Activated naive CD4-positive, alpha-beta T cell treated with anti-CD3 and anti-CD28 coated beads, Interleukin-2, amount 50 U/mL, for 72 hours (primary cell): Measurements from ENCODE around the gene TFF2. TPM values are rescaled to one million over a fixed set of nuclear protein-coding genes. Genes with fewer than 3 reads are reported as not detected.

Experiments used
- ATAC-seq, 2 donors: fragments of 150-1000 bp; cut with Tn5 transposase; 2 replicates each; pipeline ENCODE4 v1.10.0; 2021; ENCODE audit warnings: mild to moderate bottlenecking in 2 of 2, moderate library complexity in 2 of 2
- DNase-seq, 2 donors: peaks; one replicate each; pipeline ENCODE4 v3.0.0; 2021 to 2022; ENCODE audit warnings: low spot score in 2 of 2
- H3K27ac Mint-ChIP-seq, 2 donors: one replicate each; pipeline ENCODE4 v1.8.0; 2022; ENCODE audit warnings: mild to moderate bottlenecking in 2 of 2, mixed read lengths in 2 of 2
- H3K36me3 Mint-ChIP-seq, 2 donors: one replicate each; pipeline ENCODE4 v1.8.0; 2022; ENCODE audit warnings: mixed read lengths in 2 of 2
- H3K9me3 Mint-ChIP-seq, 2 donors: one replicate each; pipeline ENCODE4 v1.8.0; 2022; ENCODE audit warnings: mixed read lengths in 2 of 2
- total RNA-seq, 2 donors: library from RNA; stranded (reverse); gene quantifications; one replicate each; pipeline ENCODE4 v1.2.3, GENCODE V29; 2022

TFF2 gene
- total RNA-seq, 2 donors from 2014 or later, result not detected

GRCh38 chr21:42324896-42325295 lies 25.9 kb downstream of the TFF2 start:
- no peak overlapping the region for H3K27ac Mint-ChIP-seq
- ATAC-seq (no peak), DNase-seq (no peak)
- H3K9me3 Mint-ChIP-seq, result peaks cover 0 to 7% of the 10 kb centered on the region in 2 donors
- no peaks in the 10 kb centered on the region for H3K36me3 Mint-ChIP-seq

GRCh38 chr21:42321845-42322244 lies 28.9 kb downstream of the TFF2 start:
- DNase-seq (no peak), ATAC-seq (no peak)
- no peak overlapping the region for H3K27ac Mint-ChIP-seq
- H3K9me3 Mint-ChIP-seq, result no peaks in the 10 kb centered on the region
- H3K36me3 Mint-ChIP-seq, result no peaks in the 10 kb centered on the region

- no peaks in the 10 kb centered on the region for H3K36me3 Mint-ChIP-seq
- DNase-seq (no peak), ATAC-seq (no peak)
- no peak overlapping the region for H3K27ac Mint-ChIP-seq
- no peaks in the 10 kb centered on the region for H3K9me3 Mint-ChIP-seq
Measured at GRCh38 chr21:42321231-42321630, 29.6 kb downstream of the TFF2 start.

GRCh38 chr21:42320791-42321190 lies 30.0 kb downstream of the TFF2 start:
- no peak for DNase-seq

GRCh38 chr21:42319851-42320572 lies 30.8 kb downstream of the TFF2 start:
- ATAC-seq (no peak), DNase-seq (no peak)
- H3K36me3 Mint-ChIP-seq, result no peaks in the 10 kb centered on the region
- no peak overlapping the region for H3K27ac Mint-ChIP-seq
- no peaks in the 10 kb centered on the region for H3K9me3 Mint-ChIP-seq

More at GRCh38 chr21:42320791-42321190, 30.0 kb downstream of the TFF2 start:
- peak overlapping the region in 1 of 2 donors; percentile 89 for H3K27ac Mint-ChIP-seq
- H3K9me3 Mint-ChIP-seq, result no peaks in the 10 kb centered on the region
- H3K36me3 Mint-ChIP-seq, result no peaks in the 10 kb centered on the region
- ATAC-seq, result no peak

- Mint-ChIP-seq H3K9me3 (no peaks in the 10 kb centered on the region), H3K36me3 (no peaks in the 10 kb centered on the region), H3K27ac (no peak overlapping the region)
- DNase-seq, result no peak
- no peak for ATAC-seq
Measured at GRCh38 chr21:42319376-42319775, 31.4 kb downstream of the TFF2 start.

GRCh38 chr21:42317826-42318746 lies 32.7 kb downstream of the TFF2 start:
- DNase-seq, result no peak
- H3K27ac Mint-ChIP-seq, result no peak overlapping the region
- no peaks in the 10 kb centered on the region for H3K9me3 Mint-ChIP-seq
- H3K36me3 Mint-ChIP-seq, result no peaks in the 10 kb centered on the region
- no peak for ATAC-seq

- H3K36me3 Mint-ChIP-seq, result no peaks in the 10 kb centered on the region
- no peak overlapping the region for H3K27ac Mint-ChIP-seq
- H3K9me3 Mint-ChIP-seq, result no peaks in the 10 kb centered on the region
- no peak for ATAC-seq
- no peak for DNase-seq
Measured at GRCh38 chr21:42317341-42317741, 33.5 kb downstream of the TFF2 start.

GRCh38 chr21:42316891-42317290 lies 33.9 kb downstream of the TFF2 start:
- H3K36me3 Mint-ChIP-seq, result no peaks in the 10 kb centered on the region
- DNase-seq, result no peak
- H3K9me3 Mint-ChIP-seq, result no peaks in the 10 kb centered on the region
- ATAC-seq, result no peak
- no peak overlapping the region for H3K27ac Mint-ChIP-seq

GRCh38 chr21:42315296-42315891 lies 35.4 kb downstream of the TFF2 start, which contains the start of gene TFF3:
TFF3 (minus strand) TSS chr21:42315409; CDS start chr21:42315374, 35 bp downstream.
- no peak for DNase-seq
- no peak for ATAC-seq
- Mint-ChIP-seq H3K36me3 (no peaks in the 10 kb centered on the region), H3K9me3 (no peaks in the 10 kb centered on the region), H3K27ac (no peak within 1 kb of the TSS)

- H3K27ac Mint-ChIP-seq, result no peak overlapping the region
- ATAC-seq, result no peak
- H3K36me3 Mint-ChIP-seq, result no peaks in the 10 kb centered on the region
- no peak for DNase-seq
- H3K9me3 Mint-ChIP-seq, result no peaks in the 10 kb centered on the region
Measured at GRCh38 chr21:42314616-42315295, 36.0 kb downstream of the TFF2 start.

GRCh38 chr21:42313501-42313969 lies 37.3 kb downstream of the TFF2 start:
- ATAC-seq (no peak), DNase-seq (no peak)
- Mint-ChIP-seq H3K9me3 (no peaks in the 10 kb centered on the region), H3K36me3 (no peaks in the 10 kb centered on the region), H3K27ac (no peak overlapping the region)

GRCh38 chr21:42312626-42313104 lies 38.1 kb downstream of the TFF2 start:
- Mint-ChIP-seq H3K27ac (no peak overlapping the region), H3K9me3 (no peaks in the 10 kb centered on the region), H3K36me3 (no peaks in the 10 kb centered on the region)
- no peak for ATAC-seq
- DNase-seq, result no peak

GRCh38 chr21:42311816-42312625 lies 38.8 kb downstream of the TFF2 start:
- no peak for ATAC-seq
- Mint-ChIP-seq H3K9me3 (no peaks in the 10 kb centered on the region), H3K27ac (no peak overlapping the region), H3K36me3 (no peaks in the 10 kb centered on the region)
- no peak for DNase-seq

- H3K27ac Mint-ChIP-seq, result no peak overlapping the region
- DNase-seq (no peak), ATAC-seq (no peak)
- H3K9me3 Mint-ChIP-seq, result no peaks in the 10 kb centered on the region
- no peaks in the 10 kb centered on the region for H3K36me3 Mint-ChIP-seq
Measured at GRCh38 chr21:42311160-42311559, 39.6 kb downstream of the TFF2 start.
